GM23338 (cell line): ENCODE results near the gene BTBD9. TPM values are rescaled to one million over a fixed set of nuclear protein-coding genes. Genes with fewer than 3 reads are reported as not detected.

Experiments
- ATAC-seq: fragments of 200-7000 bp; cut with Tn5 transposase; 3 replicates; pipeline ENCODE4 v1.9.1; 2020
- DNase-seq: peaks from one replicate; pipeline ENCODE4 v3.0.0-alpha.2; 2015; ENCODE audit warnings: low spot score
- H2AFZ ChIP-seq: fragments of 200-600 bp; sonication (generic); 2 replicates; pipeline ENCODE4 v1.8.0; 2016; ENCODE audit warnings: antibody characterized with exemption, mild to moderate bottlenecking, moderate library complexity
- H3F3A ChIP-seq: fragments of 200-600 bp; sonication (generic); replicated peaks from 2 replicates; pipeline ENCODE4 v1.8.0; 2017; ENCODE audit warnings: antibody characterized with exemption, mixed run types, low read depth
- H3K27ac ChIP-seq: fragments of 200-600 bp; sonication (generic); 2 replicates; pipeline ENCODE4 v1.6.1; 2016; ENCODE audit warnings: low read depth
- H3K27me3 ChIP-seq: fragments of 200-600 bp; sonication (generic); 2 replicates; pipeline ENCODE4 v1.8.0; 2016; ENCODE audit warnings: mild to moderate bottlenecking, mixed run types, moderate library complexity; ENCODE audit not compliant: insufficient read depth
- H3K36me3 ChIP-seq: fragments of 200-600 bp; sonication (generic); 2 replicates; pipeline ENCODE4 v1.8.0; 2016; ENCODE audit warnings: mild to moderate bottlenecking; ENCODE audit not compliant: insufficient read depth
- H3K4me1 ChIP-seq: fragments of 200-600 bp; sonication (generic); 2 replicates; pipeline ENCODE4 v1.8.0; 2016; ENCODE audit warnings: mild to moderate bottlenecking, moderate library complexity; ENCODE audit not compliant: insufficient read depth
- H3K4me2 ChIP-seq: fragments of 200-600 bp; sonication (generic); 2 replicates; pipeline ENCODE4 v1.7.1; 2017; ENCODE audit warnings: mixed run types
- H3K4me3 ChIP-seq: fragments of 200-600 bp; sonication (generic); 2 replicates; pipeline ENCODE4 v1.6.1; 2016; ENCODE audit warnings: mixed run types
- H3K79me2 ChIP-seq: fragments of 200-600 bp; sonication (generic); replicated peaks from 2 replicates; pipeline ENCODE4 v1.8.0; 2017; ENCODE audit warnings: mild to moderate bottlenecking; ENCODE audit not compliant: insufficient read depth
- H3K9me2 ChIP-seq: fragments of 200-600 bp; sonication (generic); 2 replicates; pipeline ENCODE4 v1.8.0; 2017; ENCODE audit not compliant: insufficient read depth
- H4K20me1 ChIP-seq: fragments of 200-600 bp; sonication (generic); replicated peaks from 2 replicates; pipeline ENCODE4 v1.8.0; 2017; ENCODE audit warnings: mild to moderate bottlenecking; ENCODE audit not compliant: insufficient read depth
- H3K27ac Mint-ChIP-seq: 2 replicates; pipeline ENCODE4 v1.8.0; 2020; ENCODE audit warnings: inconsistent platforms, mild to moderate bottlenecking, moderate library complexity, mixed read lengths
- H3K27me3 Mint-ChIP-seq: 3 replicates; pipeline ENCODE4 v1.8.0; 2022; ENCODE audit warnings: low read depth, mild to moderate bottlenecking, moderate library complexity, mixed read lengths, inconsistent platforms; ENCODE audit not compliant: insufficient read depth, poor library complexity
- H3K36me3 Mint-ChIP-seq: 3 replicates; pipeline ENCODE4 v1.8.0; 2021; ENCODE audit warnings: low read depth, mild to moderate bottlenecking, inconsistent platforms, moderate library complexity, mixed read lengths
- H3K4me1 Mint-ChIP-seq: 3 replicates; pipeline ENCODE4 v1.8.0; 2020; ENCODE audit warnings: mild to moderate bottlenecking, inconsistent platforms, mixed read lengths
- H3K4me3 Mint-ChIP-seq: 3 replicates; pipeline ENCODE4 v1.8.0; 2021; ENCODE audit warnings: moderate library complexity, mild to moderate bottlenecking, inconsistent platforms, mixed read lengths
- H3K9me3 Mint-ChIP-seq: 3 replicates; pipeline ENCODE4 v1.8.0; 2020; ENCODE audit warnings: moderate library complexity, mild to moderate bottlenecking, inconsistent platforms, mixed read lengths
- CTCF ChIP-seq, 2 experiments: fragments of 200-600 bp in 1 of 2; sonication (generic) in 1 of 2; conservative IDR thresholded peaks; 2 replicates each; pipeline versions ENCODE4 v1.5.1 to v1.6.1; 2016 to 2017; ENCODE audit warnings: antibody characterized with exemption in 2 of 2, low read depth in 2 of 2, mild to moderate bottlenecking in 2 of 2, moderate library complexity in 1 of 2
- NANOG ChIP-seq: IDR thresholded peaks from 2 replicates; pipeline ENCODE4 v1.6.1; 2016; ENCODE audit warnings: antibody characterized with exemption, borderline replicate concordance
- POLR2AphosphoS5 ChIP-seq: IDR thresholded peaks from 2 replicates; pipeline ENCODE4 v1.6.1; 2016; ENCODE audit warnings: antibody characterized with exemption, low read depth
- STAT1 ChIP-seq: IDR thresholded peaks from one replicate; pipeline ENCODE4 v1.6.1; 2016; ENCODE audit warnings: antibody characterized with exemption; ENCODE audit not compliant: unreplicated experiment
- ZNF114 ChIP-seq: fragments of 250-450 bp; sonication (Bioruptor Pico); IDR thresholded peaks from 2 replicates; pipeline ENCODE4 v1.5.0; 2020; ENCODE audit warnings: mild to moderate bottlenecking, moderate library complexity
- ZNF331 ChIP-seq: fragments of 250-450 bp; sonication (Bioruptor Pico); IDR thresholded peaks from 2 replicates; pipeline ENCODE4 v1.5.0; 2020; ENCODE audit warnings: low read depth, mild to moderate bottlenecking, moderate library complexity
- ZNF462 ChIP-seq: fragments of 250-450 bp; sonication (Bioruptor Pico); IDR thresholded peaks from 2 replicates; pipeline ENCODE4 v1.5.0; 2020; ENCODE audit warnings: mild to moderate bottlenecking, moderate library complexity
- polyA plus RNA-seq: library from polyadenylated mRNA; unstranded; fragments of >200 nt; fragmentation: Nextera tagmentation; extraction: Ambion mirVana; gene quantifications from 2 replicates; pipeline ENCODE4 v1.2.1, GENCODE V29; 2016
- total RNA-seq: library from RNA; depleted of rRNA; stranded (reverse); fragments of >200 nt; shearing (Covaris generic); gene quantifications from 2 replicates; pipeline ENCODE4 v1.2.3, GENCODE V29; 2014

Gene BTBD9
- total and polyA plus RNA-seq, 2 experiments from 2014 or later: 4.2 to 5.3 TPM

DNA sequence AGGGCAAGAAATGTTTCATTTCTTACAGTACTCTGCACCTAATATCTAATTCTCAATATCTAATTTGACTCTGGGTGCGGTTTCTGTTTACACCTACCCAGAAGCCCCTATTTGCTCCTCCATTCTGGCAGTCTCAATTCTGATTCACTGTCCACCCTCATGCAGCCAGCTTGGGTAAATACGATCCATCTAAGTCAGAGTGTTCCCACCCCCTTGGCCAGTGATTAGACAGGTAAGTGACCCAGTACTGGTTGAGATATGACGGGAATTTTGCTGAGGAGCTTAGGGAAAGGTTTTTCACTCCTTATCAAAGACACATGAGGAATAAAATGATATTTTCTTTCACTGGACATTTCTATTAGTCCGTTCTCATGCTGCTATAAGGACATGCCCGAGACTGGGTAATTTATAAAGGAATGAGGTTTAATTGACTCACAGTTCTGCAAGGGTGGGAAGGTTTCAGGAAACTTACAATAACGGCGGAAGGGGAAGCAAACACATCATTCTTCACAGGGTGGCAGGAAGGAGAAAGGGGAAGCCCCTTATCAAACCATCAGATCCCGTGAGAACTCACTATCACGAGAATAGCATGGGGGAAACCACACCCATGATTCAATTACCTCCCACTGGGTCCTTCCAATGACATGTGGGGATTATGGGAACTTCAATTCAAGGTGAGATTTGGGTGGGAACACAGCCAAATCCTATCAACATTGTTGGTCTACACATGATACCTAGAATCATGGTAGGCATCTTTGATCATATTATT, 33.9 kb upstream of the BTBD9 start (continued):
- TF ChIP-seq ZNF114 (CRISPR knock-in tag): no peak

DNA sequence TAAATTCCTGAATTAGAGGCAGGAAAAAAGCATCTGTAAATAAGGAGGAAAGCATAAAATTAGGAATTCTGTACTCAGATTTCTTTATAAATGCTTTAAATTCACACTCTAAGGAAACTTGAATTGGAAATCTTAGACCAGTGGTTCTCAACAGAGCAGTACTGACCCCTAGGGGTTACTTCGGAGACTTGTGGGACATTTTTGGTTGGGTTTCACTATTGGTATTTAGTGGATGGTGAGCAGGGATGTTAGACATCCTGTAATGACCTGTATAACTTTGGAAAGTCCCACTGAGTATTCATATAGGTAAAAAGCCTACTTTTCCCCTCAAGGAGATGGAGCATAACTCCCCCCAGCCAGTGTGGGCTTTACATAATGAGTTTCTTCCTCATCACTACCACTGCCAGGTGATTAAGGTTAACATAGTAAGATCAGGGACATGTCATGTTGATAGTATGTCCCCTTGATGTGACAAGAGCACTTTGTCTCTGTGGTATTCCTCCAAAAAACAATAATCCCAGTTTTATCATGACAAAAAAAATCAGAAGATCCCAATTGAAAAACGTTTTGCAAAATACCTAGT, 32.2 kb upstream of the BTBD9 start:
- Histone ChIP-seq H3K9me2 (no peaks in the 10 kb centered on the region), H2AFZ (no peak overlapping the region), H4K20me1 (0 out of 2 replicates have a peak, but pooled peaks cover 8% of the 10 kb centered on the region), H3F3A (no peaks in the 10 kb centered on the region; the same call in 1 of the 2 replicates), H3K27me3 (no peaks in the 10 kb centered on the region), H3K4me1 (no peaks in the 10 kb centered on the region), H3K4me2 (no peak overlapping the region), H3K36me3 (peaks cover 6% of the 10 kb centered on the region), H3K4me3 (no peak overlapping the region), H3K27ac (no peak overlapping the region), H3K79me2 (no peaks in the 10 kb centered on the region)
- Mint-ChIP-seq H3K27me3 (no peaks in the 10 kb centered on the region), H3K36me3 (peaks cover 19% of the 10 kb centered on the region), H3K4me1 (no peaks in the 10 kb centered on the region; the same call in 2 of the 3 replicates), H3K4me3 (no peak overlapping the region), H3K9me3 (peaks cover 3% of the 10 kb centered on the region; the same call in 2 of the 3 replicates), H3K27ac (no peak overlapping the region)
- ATAC-seq (peak; percentile 87), DNase-seq (peak; percentile 82)
- TF ChIP-seq ZNF331 (CRISPR knock-in tag) (no peak), CTCF (conservative IDR thresholded peaks at IDR 0.05; ENCODE audit: low read depth in 2 of 2) (peak; percentile 77 to 86)

GRCh38 chr6:38658418-38659167, 18.9 kb upstream of the BTBD9 start:
- H3K4me1 ChIP-seq: no peaks in the 10 kb centered on the region
- no peaks in the 10 kb centered on the region for H3K27me3 ChIP-seq
- no peaks in the 10 kb centered on the region for H4K20me1 ChIP-seq
- H3K4me3 ChIP-seq: no peak overlapping the region
- Mint-ChIP-seq H3K27ac (no peak overlapping the region), H3K9me3 (no peaks in the 10 kb centered on the region), H3K27me3 (no peaks in the 10 kb centered on the region), H3K4me3 (no peak overlapping the region), H3K4me1 (no peaks in the 10 kb centered on the region), H3K36me3 (no peaks in the 10 kb centered on the region)
- no peak for ATAC-seq
- H3K4me2 ChIP-seq: no peak overlapping the region
- H3F3A ChIP-seq: no peaks in the 10 kb centered on the region
- no peak overlapping the region for H3K27ac ChIP-seq
- no peaks in the 10 kb centered on the region for H3K36me3 ChIP-seq
- no peak for TF ChIP-seq NANOG
- no peak for TF ChIP-seq STAT1
- no peak for TF ChIP-seq POLR2AphosphoS5
- no peak for TF ChIP-seq ZNF331 (CRISPR knock-in tag)
- TF ChIP-seq ZNF462: no peak
- no peak for TF ChIP-seq ZNF114 (CRISPR knock-in tag)
- no peak overlapping the region for H2AFZ ChIP-seq
- H3K79me2 ChIP-seq: no peaks in the 10 kb centered on the region
- H3K9me2 ChIP-seq: no peaks in the 10 kb centered on the region
- no peak for DNase-seq
